ENCODE measurements around the gene CPEB2.

CPEB2 gene

DNA sequence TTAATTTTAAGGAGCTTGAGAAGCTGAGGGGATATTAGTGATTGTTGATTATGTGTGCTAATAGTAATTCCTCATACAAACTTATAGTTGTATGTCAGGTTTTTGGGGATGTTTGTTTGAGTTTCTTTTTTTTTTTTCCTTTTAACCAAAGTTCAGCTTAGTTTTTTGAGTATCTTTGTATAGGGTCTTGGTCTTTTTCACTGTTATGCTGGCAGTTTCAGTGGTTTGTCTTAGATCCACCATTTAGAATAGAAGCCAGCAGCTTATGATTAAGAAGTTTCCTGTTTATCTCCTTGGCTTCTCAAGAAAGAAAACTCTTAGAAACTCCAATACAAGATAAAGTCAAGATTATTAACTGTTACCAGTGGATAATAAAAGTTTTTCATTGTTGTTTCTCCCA lies 16.1 kb downstream of the CPEB2 start:
- TF ChIP-seq POU6F1 (CRISPR knock-in tag; IDR thresholded peaks at IDR 0.05; ENCODE audit: borderline replicate concordance, low read depth): no peak
- no peak for TF ChIP-seq ZC3H10 (CRISPR knock-in tag; IDR thresholded peaks at IDR 0.05)
- TF ChIP-seq CSRNP3 (CRISPR knock-in tag; IDR thresholded peaks at IDR 0.05): no peak
- no peak for TF ChIP-seq ARNTL (CRISPR knock-in tag; IDR thresholded peaks at IDR 0.05; ENCODE audit: borderline replicate concordance, low read depth)
- no peak for TF ChIP-seq ZFP30 (CRISPR knock-in tag; IDR thresholded peaks at IDR 0.05)
- no peak for TF ChIP-seq PPARA (CRISPR knock-in tag; IDR thresholded peaks at IDR 0.05; ENCODE audit: borderline replicate concordance)
- TF ChIP-seq SNAI2 (CRISPR knock-in tag; IDR thresholded peaks at IDR 0.05): no peak
- TF ChIP-seq OSR1 (CRISPR knock-in tag; IDR thresholded peaks at IDR 0.05): no peak
- no peak for TF ChIP-seq GLIS3 (CRISPR knock-in tag; IDR thresholded peaks at IDR 0.05)
- TF ChIP-seq ZNF70 (CRISPR knock-in tag; IDR thresholded peaks at IDR 0.05): no peak
- no peak for TF ChIP-seq RARB (CRISPR knock-in tag; IDR thresholded peaks at IDR 0.05)
- TF ChIP-seq BACH2 (CRISPR knock-in tag; IDR thresholded peaks at IDR 0.05; ENCODE audit: borderline replicate concordance): no peak
- no peak for TF ChIP-seq ZNF565 (CRISPR knock-in tag; conservative IDR thresholded peaks at IDR 0.05; ENCODE audit: low read depth)
- no peak for TF ChIP-seq TCF4 (CRISPR knock-in tag; IDR thresholded peaks at IDR 0.05; ENCODE audit: borderline replicate concordance)
- no peak for TF ChIP-seq ZNF8 (CRISPR knock-in tag; IDR thresholded peaks at IDR 0.05)
- no peak for TF ChIP-seq CSDC2 (CRISPR knock-in tag; IDR thresholded peaks at IDR 0.05)
- TF ChIP-seq ZFP3 (CRISPR knock-in tag; IDR thresholded peaks at IDR 0.05): no peak
- no peak for TF ChIP-seq TOX (CRISPR knock-in tag; IDR thresholded peaks at IDR 0.05; ENCODE audit: borderline replicate concordance)
- ATAC-seq: no peak

DNA sequence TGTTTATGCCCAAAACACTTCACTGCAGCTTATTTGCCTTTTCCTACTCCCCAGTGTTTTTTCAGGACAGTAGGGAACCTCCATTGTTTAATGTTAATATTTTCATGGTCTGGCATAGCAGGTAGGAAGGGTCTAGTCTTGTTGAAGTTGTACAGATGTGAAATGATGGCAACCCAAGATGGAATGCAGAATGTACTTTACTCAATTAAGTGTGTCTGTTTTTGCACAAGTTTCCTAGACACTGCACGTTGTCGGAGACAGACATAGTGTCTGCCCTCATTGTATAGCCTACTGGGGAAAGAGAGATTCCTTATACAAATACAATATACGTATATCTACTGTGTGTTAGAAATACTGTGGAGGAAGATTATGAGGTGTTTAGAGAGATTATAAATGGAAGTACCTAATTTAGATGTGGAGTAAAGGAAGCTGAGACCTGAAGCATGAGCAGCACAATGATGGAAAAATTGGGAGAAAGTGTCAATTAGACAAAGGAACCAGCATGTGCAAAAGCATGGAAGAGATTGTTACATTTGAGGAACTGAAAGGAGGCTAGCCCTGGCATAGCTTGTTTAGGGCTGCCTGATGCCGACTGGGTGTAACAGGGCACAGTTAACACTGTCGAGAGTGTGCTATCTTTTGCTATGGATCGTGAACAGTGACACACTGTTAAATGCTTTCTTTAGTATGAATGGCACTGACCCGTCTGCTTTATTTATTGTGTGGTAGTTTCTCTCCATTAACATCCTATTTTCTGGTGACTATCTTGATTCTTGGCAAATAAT lies 18.4 kb downstream of the CPEB2 start:
- TF ChIP-seq TCF4 (CRISPR knock-in tag; IDR thresholded peaks at IDR 0.05; ENCODE audit: borderline replicate concordance) (peak; percentile 72; the same call in 1 of the 2 replicates), ISL1 (CRISPR knock-in tag; IDR thresholded peaks at IDR 0.05) (peak; percentile 23; the same call in 1 of the 2 replicates), TOX (CRISPR knock-in tag; IDR thresholded peaks at IDR 0.05; ENCODE audit: borderline replicate concordance) (no peak), OSR1 (CRISPR knock-in tag; IDR thresholded peaks at IDR 0.05) (no peak), ZC3H10 (CRISPR knock-in tag; IDR thresholded peaks at IDR 0.05) (no peak), TSHZ2 (CRISPR knock-in tag; IDR thresholded peaks at IDR 0.05) (no peak)
- peak; percentile 76 for ATAC-seq

GRCh38 chr4:15021311-15021710 lies 19.0 kb downstream of the CPEB2 start:
- ATAC-seq: no peak
- no peak for TF ChIP-seq GLIS3 (CRISPR knock-in tag; IDR thresholded peaks at IDR 0.05)
- no peak for TF ChIP-seq ZNF8 (CRISPR knock-in tag; IDR thresholded peaks at IDR 0.05)
- TF ChIP-seq, protein P1, sequence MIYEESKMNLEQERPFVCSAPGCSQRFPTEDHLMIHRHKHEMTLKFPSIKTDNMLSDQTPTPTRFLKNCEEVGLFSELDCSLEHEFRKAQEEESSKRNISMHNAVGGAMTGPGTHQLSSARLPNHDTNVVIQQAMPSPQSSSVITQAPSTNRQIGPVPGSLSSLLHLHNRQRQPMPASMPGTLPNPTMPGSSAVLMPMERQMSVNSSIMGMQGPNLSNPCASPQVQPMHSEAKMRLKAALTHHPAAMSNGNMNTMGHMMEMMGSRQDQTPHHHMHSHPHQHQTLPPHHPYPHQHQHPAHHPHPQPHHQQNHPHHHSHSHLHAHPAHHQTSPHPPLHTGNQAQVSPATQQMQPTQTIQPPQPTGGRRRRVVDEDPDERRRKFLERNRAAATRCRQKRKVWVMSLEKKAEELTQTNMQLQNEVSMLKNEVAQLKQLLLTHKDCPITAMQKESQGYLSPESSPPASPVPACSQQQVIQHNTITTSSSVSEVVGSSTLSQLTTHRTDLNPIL (CRISPR knock-in tag; IDR thresholded peaks at IDR 0.05; ENCODE audit: low read depth): no peak
- no peak for TF ChIP-seq ZNF565 (CRISPR knock-in tag; conservative IDR thresholded peaks at IDR 0.05; ENCODE audit: low read depth)
- no peak for TF ChIP-seq TSHZ2 (CRISPR knock-in tag; IDR thresholded peaks at IDR 0.05)
- TF ChIP-seq, protein P2, sequence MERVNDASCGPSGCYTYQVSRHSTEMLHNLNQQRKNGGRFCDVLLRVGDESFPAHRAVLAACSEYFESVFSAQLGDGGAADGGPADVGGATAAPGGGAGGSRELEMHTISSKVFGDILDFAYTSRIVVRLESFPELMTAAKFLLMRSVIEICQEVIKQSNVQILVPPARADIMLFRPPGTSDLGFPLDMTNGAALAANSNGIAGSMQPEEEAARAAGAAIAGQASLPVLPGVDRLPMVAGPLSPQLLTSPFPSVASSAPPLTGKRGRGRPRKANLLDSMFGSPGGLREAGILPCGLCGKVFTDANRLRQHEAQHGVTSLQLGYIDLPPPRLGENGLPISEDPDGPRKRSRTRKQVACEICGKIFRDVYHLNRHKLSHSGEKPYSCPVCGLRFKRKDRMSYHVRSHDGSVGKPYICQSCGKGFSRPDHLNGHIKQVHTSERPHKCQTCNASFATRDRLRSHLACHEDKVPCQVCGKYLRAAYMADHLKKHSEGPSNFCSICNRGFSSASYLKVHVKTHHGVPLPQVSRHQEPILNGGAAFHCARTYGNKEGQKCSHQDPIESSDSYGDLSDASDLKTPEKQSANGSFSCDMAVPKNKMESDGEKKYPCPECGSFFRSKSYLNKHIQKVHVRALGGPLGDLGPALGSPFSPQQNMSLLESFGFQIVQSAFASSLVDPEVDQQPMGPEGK (CRISPR knock-in tag; IDR thresholded peaks at IDR 0.05; ENCODE audit: borderline replicate concordance): no peak
- no peak for TF ChIP-seq ARNTL (CRISPR knock-in tag; IDR thresholded peaks at IDR 0.05; ENCODE audit: borderline replicate concordance, low read depth)

All from SK-N-SH treated with all-trans-retinoic acid at 6 μM for 48 hours (cell line).